Neural cell (in vitro differentiated cells): ENCODE data around the gene GPHN.

Experiments used
- CTCF ChIP-seq: fragments of 450-650 bp; IDR thresholded peaks from 2 replicates; pipeline ENCODE4 v1.5.1; 2014; ENCODE audit warnings: antibody characterized with exemption, mild to moderate bottlenecking, moderate library complexity; ENCODE audit not compliant: poor library complexity, severe bottlenecking
- EP300 ChIP-seq: fragments of 450-650 bp; conservative IDR thresholded peaks from 2 replicates; pipeline ENCODE4 v1.6.1; 2014; ENCODE audit warnings: antibody characterized with exemption, mild to moderate bottlenecking, moderate library complexity; ENCODE audit not compliant: poor library complexity, severe bottlenecking
- EZH2 ChIP-seq: fragments of 200-600, 300-800 bp; shearing (Covaris generic), sonication (generic); IDR thresholded peaks from 2 replicates; pipeline ENCODE4 v1.6.1; 2014; ENCODE audit warnings: antibody characterized with exemption, low read length, borderline replicate concordance, mild to moderate bottlenecking; ENCODE audit not compliant: insufficient read depth, poor library complexity, severe bottlenecking
- POLR2AphosphoS5 ChIP-seq: IDR thresholded peaks from 2 replicates; pipeline ENCODE4 v1.6.1; 2012
- TAF1 ChIP-seq: IDR thresholded peaks from 2 replicates; pipeline ENCODE4 v1.6.1; 2012; ENCODE audit warnings: low read depth
- TF ChIP-seq, protein P1 (sequence below): IDR thresholded peaks from 2 replicates; pipeline ENCODE4 v1.6.1; 2012; ENCODE audit warnings: borderline replicate concordance

GRCh38 chr14:67059596-67059995, 551.6 kb downstream of the GPHN start:
- no peak for TF ChIP-seq CTCF
- no peak for TF ChIP-seq EZH2
- TF ChIP-seq, protein P1, sequence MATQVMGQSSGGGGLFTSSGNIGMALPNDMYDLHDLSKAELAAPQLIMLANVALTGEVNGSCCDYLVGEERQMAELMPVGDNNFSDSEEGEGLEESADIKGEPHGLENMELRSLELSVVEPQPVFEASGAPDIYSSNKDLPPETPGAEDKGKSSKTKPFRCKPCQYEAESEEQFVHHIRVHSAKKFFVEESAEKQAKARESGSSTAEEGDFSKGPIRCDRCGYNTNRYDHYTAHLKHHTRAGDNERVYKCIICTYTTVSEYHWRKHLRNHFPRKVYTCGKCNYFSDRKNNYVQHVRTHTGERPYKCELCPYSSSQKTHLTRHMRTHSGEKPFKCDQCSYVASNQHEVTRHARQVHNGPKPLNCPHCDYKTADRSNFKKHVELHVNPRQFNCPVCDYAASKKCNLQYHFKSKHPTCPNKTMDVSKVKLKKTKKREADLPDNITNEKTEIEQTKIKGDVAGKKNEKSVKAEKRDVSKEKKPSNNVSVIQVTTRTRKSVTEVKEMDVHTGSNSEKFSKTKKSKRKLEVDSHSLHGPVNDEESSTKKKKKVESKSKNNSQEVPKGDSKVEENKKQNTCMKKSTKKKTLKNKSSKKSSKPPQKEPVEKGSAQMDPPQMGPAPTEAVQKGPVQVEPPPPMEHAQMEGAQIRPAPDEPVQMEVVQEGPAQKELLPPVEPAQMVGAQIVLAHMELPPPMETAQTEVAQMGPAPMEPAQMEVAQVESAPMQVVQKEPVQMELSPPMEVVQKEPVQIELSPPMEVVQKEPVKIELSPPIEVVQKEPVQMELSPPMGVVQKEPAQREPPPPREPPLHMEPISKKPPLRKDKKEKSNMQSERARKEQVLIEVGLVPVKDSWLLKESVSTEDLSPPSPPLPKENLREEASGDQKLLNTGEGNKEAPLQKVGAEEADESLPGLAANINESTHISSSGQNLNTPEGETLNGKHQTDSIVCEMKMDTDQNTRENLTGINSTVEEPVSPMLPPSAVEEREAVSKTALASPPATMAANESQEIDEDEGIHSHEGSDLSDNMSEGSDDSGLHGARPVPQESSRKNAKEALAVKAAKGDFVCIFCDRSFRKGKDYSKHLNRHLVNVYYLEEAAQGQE = no peak
- no peak for TF ChIP-seq POLR2AphosphoS5
- TF ChIP-seq TAF1 = no peak
- TF ChIP-seq EP300 = no peak
